ENCODE data around the gene RAB7B.

GRCh38 chr1:205979301-205979700, 23.9 kb downstream of the RAB7B start:
- TF ChIP-seq POLR2A (IDR thresholded peaks at IDR 0.05) (no peak), CTCF (IDR thresholded peaks at IDR 0.05) (no peak)

All from body of pancreas (tissue), 4 donors.